DMS 273 (cell line): Measurements from ENCODE around the gene DLG4.
A peak's percentile ranks its signal among the peaks of the same experiment; 100 is the strongest.

Source experiments
- DNase-seq: peaks from one replicate; lab custom pipeline; 2025; ENCODE audit not compliant: unreplicated experiment; lab: John Stamatoyannopoulos, UW

Gene DLG4

DNA sequence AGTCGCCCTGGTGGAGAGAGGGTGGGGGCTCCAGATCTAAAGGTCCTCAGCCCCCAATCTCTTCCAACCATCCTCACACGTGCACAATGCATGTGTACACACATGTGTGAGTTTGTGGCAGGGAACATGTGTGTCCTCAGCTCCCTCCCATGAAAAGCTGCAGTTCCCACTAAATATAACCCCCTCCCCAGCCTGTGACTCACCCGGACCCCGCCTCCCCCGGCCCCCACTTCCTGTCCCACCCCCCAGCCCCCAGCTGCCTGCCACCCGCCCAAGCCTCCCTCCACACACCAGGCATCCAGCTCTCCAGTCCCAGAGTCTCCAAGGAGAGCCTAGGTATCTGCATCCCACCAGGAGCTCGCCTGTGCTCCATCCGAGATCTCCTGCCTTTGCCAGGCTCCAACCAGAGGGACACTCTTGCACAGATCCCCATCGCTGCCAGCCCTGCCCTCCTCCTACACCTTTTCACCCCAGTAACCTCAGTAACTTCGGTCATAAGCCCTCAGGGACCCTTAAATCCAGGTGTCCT lies 3.9 kb downstream of the DLG4 start:
- DNase-seq: peak; percentile 53

DNA sequence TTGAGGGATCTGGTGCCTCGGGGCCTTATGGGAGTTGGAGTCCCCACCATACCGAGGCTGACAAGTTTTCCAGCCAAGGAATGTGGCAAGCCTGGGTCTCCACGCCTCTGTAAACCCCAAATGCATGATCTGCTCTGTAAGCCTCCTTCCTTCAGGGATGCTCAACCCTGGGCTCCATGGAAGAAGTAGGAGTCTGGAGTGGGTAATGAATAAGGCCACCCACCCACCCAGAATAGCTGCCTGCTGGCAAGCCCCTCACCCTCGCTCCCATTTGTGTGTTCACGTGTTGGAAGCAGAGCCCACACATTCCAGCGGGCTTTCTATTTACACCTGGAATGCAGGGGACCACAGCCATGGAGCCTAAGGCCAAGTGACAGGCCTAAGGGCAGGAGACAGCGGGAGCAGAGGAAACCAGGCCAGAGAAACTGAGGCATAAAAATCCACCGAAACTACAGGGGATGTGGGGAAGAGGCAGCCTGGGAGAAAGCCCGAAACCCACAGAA lies 4.4 kb downstream of the DLG4 start:
- DNase-seq: no peak

DNA sequence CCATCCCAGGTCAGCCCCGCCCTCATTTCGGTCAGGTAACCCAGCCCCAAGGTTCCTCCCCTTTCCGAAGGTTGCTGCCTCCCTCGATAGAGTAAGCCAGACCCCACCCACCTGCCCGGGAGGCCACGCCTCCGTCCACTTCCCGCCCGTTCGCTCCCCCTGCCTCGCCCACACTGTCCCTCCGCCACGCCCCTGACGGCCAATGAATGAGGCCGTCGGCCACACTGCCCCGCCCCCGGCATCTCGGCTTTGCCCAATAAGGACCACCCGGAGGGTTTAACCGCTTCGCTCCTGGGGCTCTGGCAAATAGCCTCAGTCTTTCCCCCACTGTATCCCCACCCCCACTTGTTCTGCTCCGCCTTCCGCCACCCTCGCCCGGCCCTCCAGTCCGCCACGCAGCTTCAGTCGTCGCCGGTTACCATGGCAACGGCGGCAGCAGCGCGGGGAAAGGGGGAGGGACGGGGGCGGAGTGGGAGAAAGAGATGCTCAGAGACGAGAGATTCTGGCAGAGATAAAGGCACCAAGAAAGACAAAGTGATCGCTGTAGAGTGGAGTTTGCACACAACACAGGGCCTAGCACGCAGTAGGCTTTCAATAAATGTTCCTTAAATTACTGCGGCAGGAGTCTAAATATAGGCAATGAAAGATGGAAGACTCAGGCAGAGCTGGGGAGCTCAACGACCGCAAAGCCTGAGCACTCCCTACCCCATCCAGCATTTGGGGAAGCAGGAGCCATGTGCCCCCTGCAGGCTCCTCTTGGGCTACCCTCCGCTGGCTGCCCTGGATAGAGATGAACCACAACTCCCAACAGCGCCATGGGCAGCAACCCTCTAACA lies 5.1 kb downstream of the DLG4 start:
- DNase-seq: peak; percentile 98

DNA sequence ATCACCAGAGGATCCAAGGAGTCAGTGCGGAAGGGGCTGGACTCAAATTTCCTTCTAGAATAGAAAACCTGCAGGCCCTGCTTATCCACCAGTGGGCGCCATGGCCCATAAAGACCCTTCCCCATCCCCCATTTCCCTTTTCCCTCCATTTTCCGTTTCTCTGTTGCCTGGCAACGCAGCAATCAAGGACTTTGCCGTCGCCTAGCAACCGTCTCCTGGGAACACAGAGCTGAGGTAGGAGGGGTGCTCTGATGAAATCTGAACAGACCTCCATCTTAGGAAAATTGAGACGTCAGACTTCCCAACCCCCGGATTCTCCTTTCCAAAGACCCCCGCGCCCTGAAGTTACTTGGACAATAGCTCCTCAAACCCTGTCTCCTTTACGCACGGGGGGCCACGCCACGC lies 5.7 kb downstream of the DLG4 start:
- DNase-seq: peak; percentile 96

DNA sequence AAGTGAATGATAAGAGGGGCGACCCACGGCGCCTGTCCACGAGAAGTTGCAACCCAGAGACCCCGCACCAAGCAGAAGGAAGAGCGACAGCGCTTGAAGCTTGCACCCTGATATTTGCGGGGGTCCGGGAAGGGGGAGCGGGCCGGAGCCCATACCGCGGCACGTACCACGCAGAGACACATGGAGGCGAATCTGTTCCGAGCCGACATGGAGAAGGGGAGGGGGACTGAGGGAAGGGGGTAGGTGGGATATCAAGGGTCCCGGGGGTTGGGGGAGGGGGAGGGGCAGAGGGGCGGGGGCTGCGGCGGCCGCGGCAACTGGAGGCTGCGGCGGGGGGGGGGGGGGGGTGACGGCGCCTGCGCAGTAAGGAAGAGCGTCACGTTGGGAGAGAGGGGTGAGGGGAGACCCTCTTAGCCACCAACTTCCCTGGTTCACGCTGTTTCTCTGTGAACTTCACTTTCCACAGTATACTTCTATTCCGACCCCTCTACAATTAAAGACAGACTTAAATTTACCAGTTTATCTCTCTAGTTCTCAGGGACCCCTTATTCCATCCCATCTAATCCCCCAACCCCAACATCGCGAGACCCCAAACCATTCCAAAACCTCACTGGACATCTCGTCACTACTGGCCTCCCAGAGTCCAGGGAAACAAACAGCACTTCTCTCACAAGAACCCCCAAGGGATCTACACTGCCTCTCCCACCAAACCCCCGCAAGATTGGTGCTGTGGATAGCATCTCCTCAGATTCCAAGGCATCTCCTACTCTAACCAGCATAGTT lies 8.0 kb downstream of the DLG4 start:
- DNase-seq: no peak

DNA sequence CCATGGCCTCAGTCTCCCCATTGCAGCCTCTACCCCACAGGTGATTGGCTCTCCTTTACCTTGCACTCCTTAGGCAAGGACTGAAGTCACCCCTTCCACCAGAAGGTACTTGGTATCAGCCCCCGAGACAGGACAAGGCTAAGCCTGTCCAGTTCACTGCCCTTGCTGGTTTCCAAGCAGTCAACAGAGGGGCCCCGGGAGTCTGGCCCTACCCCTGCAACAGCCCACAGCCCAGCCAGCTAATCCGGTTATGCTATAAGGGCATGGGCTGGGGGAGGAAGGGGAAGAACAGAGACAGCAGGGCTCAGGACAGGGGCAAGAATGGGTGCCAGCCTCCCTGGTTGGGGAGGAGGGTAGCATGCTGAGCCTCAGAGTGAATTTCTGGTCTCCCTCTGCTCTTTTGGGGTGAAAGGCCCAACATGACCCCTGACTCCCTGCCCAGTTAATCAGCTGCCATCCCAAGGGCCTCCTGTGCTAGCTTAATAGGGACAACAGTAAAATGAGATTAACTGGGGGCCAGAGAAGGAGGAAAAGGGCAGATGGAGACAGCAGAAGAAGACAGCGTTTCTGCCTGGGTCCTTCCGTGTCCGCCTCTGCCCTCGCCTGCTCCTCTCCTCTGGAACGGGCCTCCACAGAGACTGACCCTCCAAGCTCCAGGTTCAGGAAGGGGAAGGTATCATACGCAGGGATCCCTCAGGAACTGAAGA lies 10.7 kb downstream of the DLG4 start:
- no peak for DNase-seq

DNA sequence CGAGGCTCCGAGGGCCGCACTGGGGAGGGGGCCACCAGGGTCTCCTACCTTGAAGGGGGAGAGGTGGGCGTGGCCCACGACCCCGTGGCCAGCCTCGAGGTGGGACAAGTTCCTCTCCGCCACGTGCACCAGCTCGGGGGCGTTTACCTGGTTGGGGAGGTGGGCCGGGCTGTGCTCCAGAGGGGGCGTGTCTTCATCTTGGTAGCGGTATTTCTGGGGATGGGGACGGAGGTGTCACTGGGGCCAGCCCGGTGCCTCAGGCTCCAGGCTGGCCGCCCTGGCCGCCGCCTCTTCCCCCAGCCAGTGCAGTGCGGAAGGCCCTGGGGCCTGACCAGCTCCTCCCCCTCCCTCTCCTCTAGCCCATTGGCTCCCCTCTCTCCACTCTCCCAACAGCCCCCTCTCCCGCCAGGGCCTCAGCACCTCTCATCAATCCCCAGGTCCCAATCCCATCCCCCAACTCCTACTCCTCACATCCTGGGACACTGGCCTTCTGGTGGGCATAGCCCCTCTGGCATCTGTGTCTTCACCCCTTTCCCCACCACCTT lies 11.5 kb downstream of the DLG4 start:
- DNase-seq: no peak

DNA sequence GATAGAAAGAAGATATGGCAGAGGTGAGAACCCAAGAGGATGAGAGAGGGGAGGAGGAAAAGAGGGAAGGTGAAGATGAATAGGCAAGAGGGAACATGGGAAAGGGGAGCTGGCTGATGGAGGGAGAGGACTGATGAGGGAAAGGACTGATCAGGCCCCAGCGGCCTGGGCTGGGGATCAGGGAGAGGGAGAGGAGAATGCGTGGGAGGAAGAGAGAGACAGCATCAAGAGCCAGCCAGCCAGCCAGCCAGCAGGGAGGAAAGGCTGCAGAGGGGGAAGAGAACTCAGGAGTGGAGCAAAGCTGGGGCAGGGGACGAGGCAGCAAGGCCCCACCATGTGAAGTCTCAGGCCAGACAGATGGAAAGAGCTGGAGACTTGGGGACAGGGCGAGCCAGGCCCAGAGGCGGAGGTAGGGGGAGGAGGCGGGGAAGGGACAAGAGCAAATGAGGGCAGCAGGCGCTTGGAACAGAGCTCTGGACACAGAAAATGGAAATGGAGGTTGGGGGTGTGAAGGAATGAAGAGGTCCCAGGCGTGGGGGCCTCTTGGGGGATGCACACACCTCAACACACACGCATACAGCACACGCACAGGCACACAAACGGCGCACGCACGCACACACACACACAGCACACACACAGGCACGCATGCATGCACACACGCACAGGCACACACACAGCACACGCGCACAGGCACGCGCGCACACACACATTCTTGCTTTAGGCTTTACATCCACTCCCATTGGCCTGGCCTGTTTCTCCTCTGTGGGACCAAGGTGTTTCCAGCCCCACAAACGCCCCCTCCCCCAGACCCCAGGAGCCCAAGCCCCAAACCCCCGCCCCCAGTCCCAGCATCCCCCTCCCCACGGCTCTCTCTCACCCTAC lies 12.3 kb downstream of the DLG4 start:
- DNase-seq: peak; percentile 38

DNA sequence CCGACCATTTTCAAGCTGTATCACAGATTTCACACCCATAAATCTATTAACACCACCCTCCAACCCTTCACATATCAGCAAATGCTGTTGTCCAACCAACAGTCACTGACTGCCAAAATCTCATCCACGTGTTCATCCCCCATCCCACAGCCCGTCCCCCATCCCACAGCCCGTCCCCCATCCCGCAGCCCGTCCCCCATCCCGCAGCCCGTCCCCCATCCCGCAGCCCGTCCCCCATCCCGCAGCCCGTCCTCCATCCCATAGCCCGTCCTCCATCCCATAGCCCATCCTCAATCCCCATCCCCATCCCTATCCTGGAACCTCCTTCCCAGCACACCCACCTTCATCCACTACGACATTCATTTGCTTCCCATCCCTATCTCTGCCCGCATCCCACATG lies 14.1 kb downstream of the DLG4 start:
- no peak for DNase-seq

DNA sequence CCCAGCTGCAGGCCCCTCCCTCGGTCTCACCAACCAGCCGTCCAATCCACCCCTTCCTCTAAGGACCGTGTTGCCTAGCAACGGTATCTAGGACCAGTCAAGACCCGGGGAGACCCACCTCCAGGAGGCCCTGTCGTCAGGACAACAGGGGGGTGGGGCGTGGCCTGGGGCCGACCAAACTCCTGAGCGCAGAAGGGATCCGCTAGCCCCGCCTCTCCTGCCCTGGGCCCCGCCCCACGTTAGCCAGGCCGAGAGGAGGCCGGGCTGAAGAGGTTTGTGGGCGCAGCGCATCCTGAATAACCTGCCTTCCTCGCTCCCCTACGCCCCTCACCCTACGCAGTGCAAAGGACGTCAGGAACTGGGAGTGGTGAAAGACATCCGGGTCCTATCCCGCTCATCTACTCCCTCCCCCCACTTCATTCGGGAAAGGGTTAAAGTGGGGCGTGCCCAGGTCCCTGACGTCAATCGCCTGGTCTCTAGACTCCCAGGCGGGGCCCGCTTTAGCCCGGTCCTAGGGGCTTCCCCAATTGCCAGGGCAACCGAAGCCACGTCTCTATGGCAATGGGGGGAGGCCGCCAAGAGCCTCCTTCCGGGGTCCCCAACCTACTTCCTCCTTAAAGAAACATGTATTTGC lies 14.7 kb downstream of the DLG4 start:
- peak; percentile 98 for DNase-seq

DNA sequence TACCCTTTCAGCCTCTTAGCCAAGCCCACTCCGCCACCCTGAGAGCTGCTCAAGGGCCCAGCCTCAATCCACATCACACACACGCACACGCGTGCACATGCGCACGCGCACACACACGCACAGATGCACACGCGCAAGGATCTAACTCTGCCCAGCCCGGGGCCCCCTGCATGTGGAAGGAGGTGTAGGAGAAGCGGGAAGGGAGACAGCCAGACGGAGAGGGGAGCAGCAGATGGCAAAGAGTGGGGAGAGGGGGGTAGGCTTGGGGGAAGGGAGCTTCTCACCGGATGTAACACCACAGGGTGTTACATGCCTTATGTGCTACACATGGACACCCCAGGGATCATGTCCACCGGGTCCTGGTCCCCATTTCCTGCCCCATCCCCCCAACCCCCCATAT lies 15.3 kb downstream of the DLG4 start:
- peak; percentile 92 for DNase-seq

DNA sequence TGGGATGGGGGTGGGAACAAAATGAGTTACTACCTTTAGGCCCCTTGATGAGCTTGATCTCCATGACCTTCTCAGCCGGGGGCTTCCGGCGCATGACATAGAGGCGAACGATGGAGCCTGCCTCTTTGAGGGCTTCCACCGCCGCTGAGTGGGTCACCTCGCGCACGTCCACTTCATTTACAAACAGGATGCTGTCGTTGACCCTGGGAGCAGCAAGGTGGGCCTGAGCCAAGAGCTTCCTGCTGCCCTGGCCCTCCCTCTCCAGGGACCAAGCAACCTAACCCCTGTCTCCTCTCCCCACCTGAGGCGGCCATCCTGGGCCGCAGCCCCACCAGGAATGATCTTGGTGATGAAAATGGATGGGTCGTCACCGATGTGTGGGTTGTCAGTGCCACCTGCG lies 16.2 kb downstream of the DLG4 start:
- no peak for DNase-seq

DNA sequence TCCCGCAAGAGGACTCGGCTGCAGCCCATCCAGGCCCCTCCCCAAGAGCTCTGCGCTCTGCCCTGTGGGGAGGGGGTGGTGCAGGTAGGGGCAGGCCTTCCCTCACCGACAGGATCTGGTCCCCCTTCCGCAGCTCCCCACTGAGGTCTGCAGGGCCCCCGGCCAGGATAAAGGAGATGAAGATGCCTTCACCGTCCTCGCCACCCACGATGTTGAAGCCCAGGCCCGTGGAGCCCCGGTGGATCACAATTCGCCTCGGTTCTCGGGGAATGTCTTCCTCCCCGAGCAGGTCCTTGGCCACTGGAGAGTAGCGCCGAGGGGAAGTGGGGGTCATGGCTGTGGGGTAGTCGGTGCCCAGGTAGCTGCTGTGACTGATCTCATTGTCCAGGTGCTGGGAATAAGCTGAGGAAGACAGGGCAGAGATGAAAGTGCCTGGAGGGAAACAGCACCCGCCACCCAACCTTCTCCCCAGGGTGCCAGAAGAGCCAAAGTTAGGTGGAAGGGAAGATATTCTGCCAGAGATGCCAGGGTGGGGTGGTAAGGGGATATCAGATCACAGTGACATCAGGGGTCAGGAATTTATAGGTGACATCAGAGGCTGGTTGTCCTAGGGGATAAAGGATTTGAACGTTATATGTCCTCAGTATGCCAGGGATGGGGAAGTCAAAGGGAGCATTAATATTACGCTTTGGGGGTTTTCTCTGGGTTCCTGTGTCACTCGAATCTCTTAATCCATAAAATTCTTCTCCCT lies 22.8 kb downstream of the DLG4 start:
- no peak for DNase-seq

DNA sequence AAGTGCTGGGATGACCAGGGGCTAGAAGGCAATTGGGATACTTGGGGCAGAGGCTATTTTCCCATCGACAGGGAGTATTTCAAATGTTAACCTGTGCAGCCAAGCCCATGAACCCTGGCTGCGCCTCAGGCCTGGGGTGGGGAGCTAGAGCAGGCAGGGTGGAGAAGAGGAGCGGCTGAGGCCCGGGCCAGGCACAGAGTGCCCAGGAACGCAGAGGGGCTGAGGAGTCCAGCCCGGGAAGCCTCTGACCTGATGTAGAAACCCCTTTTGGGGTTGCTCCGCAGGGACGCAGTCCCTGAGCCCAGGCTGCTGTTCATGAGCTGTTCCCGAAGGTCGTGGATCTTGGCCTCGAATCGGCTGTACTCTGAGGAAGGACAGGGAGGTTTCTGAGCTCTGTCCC lies 23.7 kb downstream of the DLG4 start:
- DNase-seq: no peak

DNA sequence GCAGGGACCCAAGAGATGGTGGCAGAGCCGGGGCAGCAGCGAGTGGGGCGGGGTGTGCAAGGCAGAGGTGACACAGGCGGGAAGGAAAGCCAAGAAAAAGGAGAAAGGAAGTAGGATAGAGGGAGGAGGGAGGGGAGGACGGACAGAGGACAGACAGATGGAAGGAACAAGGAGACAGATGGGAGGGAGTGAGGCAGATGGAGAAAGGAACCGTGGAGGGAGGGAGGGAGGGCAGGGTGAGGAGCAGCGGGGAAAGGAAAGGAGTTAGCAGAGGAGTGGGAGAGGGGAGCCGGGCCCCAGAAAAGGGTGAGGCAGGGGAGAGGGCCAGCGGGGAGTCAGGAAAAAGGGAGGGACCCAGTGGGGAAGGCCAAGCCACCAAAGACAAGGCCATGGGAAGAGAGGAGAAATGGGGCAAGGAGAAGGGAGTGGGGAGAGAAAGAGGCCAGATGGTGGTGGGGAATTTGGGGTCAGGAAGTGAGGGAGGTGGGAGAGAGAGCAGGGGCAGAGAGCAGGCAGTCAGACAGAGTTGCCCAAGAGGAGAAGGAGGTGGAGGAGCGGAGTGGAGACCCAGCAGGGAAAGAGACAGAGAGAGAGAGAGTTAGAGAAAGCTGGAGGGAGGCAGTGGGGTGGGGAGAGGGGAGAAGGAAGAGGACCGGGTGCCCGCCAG lies 27.2 kb downstream of the DLG4 start:
- DNase-seq: peak; percentile 89

DNA sequence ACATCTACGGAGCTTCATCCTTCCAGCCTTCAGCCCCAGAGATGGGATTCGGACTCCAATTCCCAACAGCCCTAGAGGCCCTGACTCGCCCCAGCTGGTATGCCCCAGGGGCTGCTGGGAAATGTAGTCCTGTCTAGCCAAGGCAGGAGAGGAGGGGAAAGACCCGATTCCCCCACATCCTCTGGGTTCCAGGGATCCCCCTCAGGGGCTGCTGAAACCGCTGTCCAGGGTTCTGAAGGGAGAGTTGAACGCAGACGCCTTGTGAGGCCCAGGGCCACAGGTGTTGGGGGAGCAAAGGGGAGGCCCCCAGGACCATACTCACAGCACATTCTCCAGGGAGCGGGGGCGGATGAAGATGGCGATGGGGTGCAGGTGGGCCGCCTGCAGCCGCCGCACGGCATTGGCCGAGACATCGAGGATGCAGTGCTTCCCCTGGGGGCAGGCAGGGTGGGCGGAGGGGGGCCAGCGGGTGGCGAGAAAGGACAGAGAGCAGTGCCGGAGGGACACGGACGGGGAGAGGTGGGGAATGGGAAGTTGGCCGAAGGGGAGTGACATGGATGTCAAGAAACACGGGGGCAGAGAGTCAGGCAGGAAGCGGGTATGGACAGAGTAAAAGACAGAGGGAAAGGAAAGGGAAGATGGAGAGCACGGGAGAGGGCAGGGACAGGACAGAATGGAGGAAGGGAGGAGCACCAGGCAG lies 27.9 kb downstream of the DLG4 start:
- peak; percentile 80 for DNase-seq

DNA sequence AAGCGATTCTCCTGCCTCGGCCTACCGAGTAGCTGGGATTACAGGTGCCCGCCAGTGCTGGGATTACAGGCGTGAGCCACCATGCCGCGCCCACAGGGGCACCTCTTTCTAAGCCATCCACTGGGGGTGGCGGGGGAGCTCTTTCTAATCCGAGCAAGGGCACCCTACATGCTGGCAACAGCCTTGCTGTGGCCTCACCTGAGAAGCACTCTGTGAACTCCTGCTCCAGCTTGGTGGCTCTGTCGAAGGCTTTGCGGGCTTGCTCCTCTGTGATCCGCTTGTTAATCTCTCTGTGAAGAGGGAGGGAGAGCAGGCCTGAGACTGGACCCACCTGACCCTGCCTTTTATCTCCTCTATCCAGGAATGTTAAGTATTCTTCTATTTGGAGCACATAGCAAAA lies 28.6 kb downstream of the DLG4 start:
- no peak for DNase-seq
